NCI-H446 treated with DMSO at 0.1 percent for 48 hours (cell line): Measurements from ENCODE around the gene NDOR1.
"Not testable (repeated sequence)": the region's sequence is repeated elsewhere in the genome, so short reads cannot be mapped to it uniquely, and the experiment has no call there.

Experiments
- DNase-seq: peaks from one replicate; lab custom pipeline; 2025; lab: John Stamatoyannopoulos, UW

The NDOR1 gene

GRCh38 chr9:137243626-137244485 lies 38.4 kb downstream of the NDOR1 start:
- no peak for DNase-seq

- no peak for DNase-seq
Measured at GRCh38 chr9:137244486-137245449, 39.3 kb downstream of the NDOR1 start.

- no peak for DNase-seq
Measured at GRCh38 chr9:137245450-137246421, 40.2 kb downstream of the NDOR1 start.

- DNase-seq, result no peak
Measured at GRCh38 chr9:137247135-137247915, 41.8 kb downstream of the NDOR1 start.

- no peak for DNase-seq
Measured at GRCh38 chr9:137247916-137248175, 42.3 kb downstream of the NDOR1 start.

GRCh38 chr9:137250329-137251193 lies 45.1 kb downstream of the NDOR1 start:
- DNase-seq, result no peak

- no peak for DNase-seq
Measured at GRCh38 chr9:137251194-137251461, 45.6 kb downstream of the NDOR1 start, which contains the start of gene STPG3. STPG3 (plus strand) TSS chr9:137251286; CDS start chr9:137251287, 1 bp downstream.

GRCh38 chr9:137251490-137252268 lies 46.2 kb downstream of the NDOR1 start:
- DNase-seq, result no peak

GRCh38 chr9:137252555-137253506 lies 47.3 kb downstream of the NDOR1 start:
- DNase-seq, result no peak

GRCh38 chr9:137253717-137254623 lies 48.5 kb downstream of the NDOR1 start:
- DNase-seq, result no peak

GRCh38 chr9:137254624-137255447 lies 49.3 kb downstream of the NDOR1 start, which contains the start of gene NELFB:
NELFB (plus strand) TSS chr9:137255327.
- DNase-seq, result peak; percentile 33

GRCh38 chr9:137255448-137256114 lies 50.1 kb downstream of the NDOR1 start:
- DNase-seq, result no peak

GRCh38 chr9:137256362-137256761 lies 50.9 kb downstream of the NDOR1 start:
- DNase-seq, result no peak

GRCh38 chr9:137256856-137257255 lies 51.4 kb downstream of the NDOR1 start:
- DNase-seq, result no peak

GRCh38 chr9:137262173-137262908 lies 56.8 kb downstream of the NDOR1 start:
- not testable (repeated sequence) for DNase-seq
